Muscle of leg (tissue), 11 donors: ENCODE results near the gene NMRK1. TPM values are rescaled to one million over a fixed set of nuclear protein-coding genes. Genes with fewer than 3 reads are reported as not detected.

ENCODE experiments used
- DNase-seq: peaks from one replicate; pipeline ENCODE4 v3.0.0; 2013
- H3K27ac ChIP-seq: one replicate; pipeline ENCODE4 v1.5.1; 2013; ENCODE audit warnings: mild to moderate bottlenecking, low read length, control low read depth
- H3K27me3 ChIP-seq: one replicate; pipeline ENCODE4 v1.6.1; 2013; ENCODE audit warnings: low read length; ENCODE audit not compliant: control insufficient read depth, insufficient read depth
- H3K36me3 ChIP-seq: one replicate; pipeline ENCODE4 v1.6.1; 2013; ENCODE audit warnings: low read length; ENCODE audit not compliant: control insufficient read depth, insufficient read depth
- H3K4me1 ChIP-seq: one replicate; pipeline ENCODE4 v1.6.1; 2013; ENCODE audit warnings: low read length; ENCODE audit not compliant: control insufficient read depth, insufficient read depth
- H3K4me3 ChIP-seq: one replicate; pipeline ENCODE4 v1.5.1; 2013; ENCODE audit warnings: low read length, control low read depth
- H3K9me3 ChIP-seq: replicated peaks from 2 replicates; pipeline ENCODE4 v1.6.1; 2013; ENCODE audit warnings: low read depth, low read length; ENCODE audit not compliant: control insufficient read depth
- WGBS: methylation state at CpG from one replicate; pipeline ENCODE4 v1.1.5; 2013; ENCODE audit warnings: missing lambda C conversion rate; ENCODE audit not compliant: insufficient coverage; 5-methylcytosine and 5-hydroxymethylcytosine counted together
- polyA plus RNA-seq, 8 donors: library from polyadenylated mRNA; unstranded; fragments of 120-200 nt; gene quantifications; one replicate each; pipeline versions ENCODE4 v1.2.1 to v1.2.3, GENCODE V29; 2013; ENCODE audit warnings: inconsistent platforms in 1 of 8, low replicate concordance in 1 of 8; ENCODE audit not compliant: insufficient read length in 8 of 8, insufficient read depth in 1 of 8
- total RNA-seq: library from RNA; stranded (reverse); fragments of 120-200 nt; gene quantifications from one replicate; pipeline ENCODE4 v1.2.4, GENCODE V29; 2013

The NMRK1 gene
- total and polyA plus RNA-seq, 9 donors, result 8.8 to 17.0 (median 11.7) TPM

- no peak overlapping the region for H3K4me3 ChIP-seq
- no peak overlapping the region for H3K27ac ChIP-seq
- peak; percentile 36 for DNase-seq
- H3K9me3 ChIP-seq, result no peaks in the 10 kb centered on the region
- no peaks in the 10 kb centered on the region for H3K27me3 ChIP-seq
- H3K36me3 ChIP-seq, result no peaks in the 10 kb centered on the region
- WGBS, result no CpG with 5 or more reads among the region's 3 CpGs
- H3K4me1 ChIP-seq, result no peaks in the 10 kb centered on the region
Measured at GRCh38 chr9:75039009-75039408, 48.9 kb downstream of the NMRK1 start.

DNA sequence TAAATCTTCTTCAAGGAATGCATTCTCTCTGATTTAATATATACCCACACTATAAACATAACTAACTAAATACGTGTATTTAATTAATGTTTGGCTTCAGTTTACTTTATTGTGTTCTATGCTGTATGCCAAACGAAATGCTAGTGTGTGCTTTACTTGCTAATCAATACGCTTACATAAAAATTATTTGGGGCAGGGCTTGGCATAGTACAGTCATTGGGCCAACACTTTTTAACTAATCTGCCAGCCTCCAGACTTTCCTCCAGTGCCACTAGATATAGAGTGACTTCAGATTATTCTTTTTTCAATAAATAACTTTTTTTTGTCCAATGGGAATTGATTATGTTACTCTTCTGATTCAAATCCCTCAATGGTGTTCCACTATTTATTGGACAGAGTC lies 51.2 kb downstream of the NMRK1 start:
- no peak for DNase-seq
- H3K27me3 ChIP-seq, result no peaks in the 10 kb centered on the region
- WGBS, result 100% methylated on average over 2 of the region's 3 CpGs
- no peak overlapping the region for H3K4me3 ChIP-seq
- H3K27ac ChIP-seq, result no peak overlapping the region
- H3K9me3 ChIP-seq, result no peaks in the 10 kb centered on the region
- no peaks in the 10 kb centered on the region for H3K4me1 ChIP-seq
- H3K36me3 ChIP-seq, result no peaks in the 10 kb centered on the region

- no peak for DNase-seq
- no CpG with 5 or more reads among the region's 2 CpGs for WGBS
- Histone ChIP-seq H3K27me3 (no peaks in the 10 kb centered on the region), H3K36me3 (no peaks in the 10 kb centered on the region), H3K4me3 (no peak overlapping the region), H3K27ac (no peak overlapping the region), H3K4me1 (no peaks in the 10 kb centered on the region), H3K9me3 (no peaks in the 10 kb centered on the region)
Measured at GRCh38 chr9:75033791-75034473, 54.0 kb downstream of the NMRK1 start.

GRCh38 chr9:75027187-75028107 lies 60.5 kb downstream of the NMRK1 start:
- DNase-seq, result peak; percentile 69
- under 1% methylated on average over 52 of the region's 59 CpGs for WGBS
- Histone ChIP-seq H3K9me3 (no peaks in the 10 kb centered on the region), H3K27ac (peak overlapping the region; percentile 83), H3K27me3 (no peaks in the 10 kb centered on the region), H3K36me3 (no peaks in the 10 kb centered on the region), H3K4me3 (peak overlapping the region; percentile 68), H3K4me1 (peaks cover 3% of the 10 kb centered on the region)

DNA sequence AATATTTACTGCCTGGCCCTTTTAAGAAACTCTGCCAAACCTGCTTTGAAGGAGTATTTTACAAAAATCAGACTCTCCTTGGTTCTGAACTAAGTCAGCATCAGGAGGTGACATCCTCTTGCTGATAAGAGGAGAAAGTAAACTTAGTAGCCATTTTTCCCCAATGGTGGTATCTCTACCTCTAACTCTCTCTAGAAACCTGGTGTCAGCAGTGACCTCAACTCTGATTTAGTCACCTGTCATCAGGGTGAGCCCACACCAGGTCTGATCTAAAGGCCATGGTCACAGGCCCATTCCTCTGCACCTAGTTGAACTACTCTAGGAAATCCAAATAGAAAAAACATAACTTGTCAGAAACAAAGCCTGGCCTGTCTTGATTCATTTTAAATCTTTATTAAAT lies 64.1 kb downstream of the NMRK1 start:
- no peak for DNase-seq
- H3K9me3 ChIP-seq, result no peaks in the 10 kb centered on the region
- H3K27me3 ChIP-seq, result no peaks in the 10 kb centered on the region
- no peak overlapping the region for H3K27ac ChIP-seq
- no peak overlapping the region for H3K4me3 ChIP-seq
- no peaks in the 10 kb centered on the region for H3K36me3 ChIP-seq
- peaks cover 2% of the 10 kb centered on the region for H3K4me1 ChIP-seq

- Histone ChIP-seq H3K9me3 (no peaks in the 10 kb centered on the region), H3K36me3 (no peaks in the 10 kb centered on the region), H3K4me1 (no peaks in the 10 kb centered on the region), H3K27ac (no peak overlapping the region), H3K27me3 (no peaks in the 10 kb centered on the region), H3K4me3 (no peak overlapping the region)
- no peak for DNase-seq
- no CpG with 5 or more reads among the region's 1 CpG for WGBS
Measured at GRCh38 chr9:75019654-75020053, 68.3 kb downstream of the NMRK1 start.

DNA sequence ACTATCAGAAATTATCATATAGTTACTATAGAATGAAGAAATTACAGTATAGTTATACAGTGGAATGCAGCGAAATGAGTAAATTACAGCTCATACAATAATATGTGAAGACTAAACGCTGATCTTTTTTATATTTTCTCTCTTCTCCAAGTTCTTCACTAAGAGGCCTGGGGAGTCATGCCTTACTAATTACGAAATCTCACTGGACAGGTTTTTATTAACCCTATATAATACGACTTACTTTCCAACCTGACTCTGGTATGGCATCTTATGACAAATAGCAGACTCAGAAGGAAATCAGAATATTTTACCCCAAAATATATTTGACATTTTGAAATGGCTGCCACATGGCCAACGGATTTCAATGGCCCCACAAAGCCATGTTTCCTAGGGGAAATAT lies 68.9 kb downstream of the NMRK1 start:
- WGBS, result 100% methylated on average over 1 of the region's 5 CpGs

DNA sequence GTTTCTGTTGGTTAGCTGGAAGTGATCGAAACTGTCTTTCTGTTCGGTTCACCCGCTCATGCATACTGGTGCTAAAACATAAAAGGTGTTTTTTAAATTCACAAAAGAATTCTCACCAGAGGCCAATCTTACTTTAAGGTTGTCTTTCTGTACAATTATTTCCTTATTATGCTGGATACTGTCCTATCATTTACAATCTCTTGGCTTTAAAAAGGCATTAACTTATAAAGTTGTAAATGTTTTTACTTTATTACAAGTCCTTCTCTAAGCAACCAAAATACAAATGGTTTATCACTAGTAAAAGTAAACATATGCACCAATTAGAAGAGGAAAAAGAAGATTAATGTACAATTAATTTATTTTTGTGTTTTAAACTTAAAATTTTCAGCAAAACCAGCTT lies 70.6 kb downstream of the NMRK1 start:
- H3K4me3 ChIP-seq, result no peak overlapping the region
- H3K27ac ChIP-seq, result no peak overlapping the region
- DNase-seq, result no peak
- H3K9me3 ChIP-seq, result no peaks in the 10 kb centered on the region
- WGBS, result no CpG with 5 or more reads among the region's 3 CpGs
- H3K36me3 ChIP-seq, result no peaks in the 10 kb centered on the region
- H3K4me1 ChIP-seq, result no peaks in the 10 kb centered on the region
- H3K27me3 ChIP-seq, result no peaks in the 10 kb centered on the region

More for the DNA sequence above, 68.9 kb downstream of the NMRK1 start:
- no peak for DNase-seq
- Histone ChIP-seq H3K4me3 (no peak overlapping the region), H3K36me3 (no peaks in the 10 kb centered on the region), H3K27ac (no peak overlapping the region), H3K4me1 (no peaks in the 10 kb centered on the region), H3K9me3 (no peaks in the 10 kb centered on the region), H3K27me3 (no peaks in the 10 kb centered on the region)

GRCh38 chr9:75013735-75014134 lies 74.2 kb downstream of the NMRK1 start:
- Histone ChIP-seq H3K36me3 (peaks cover 9% of the 10 kb centered on the region), H3K4me3 (no peak overlapping the region), H3K27ac (no peak overlapping the region), H3K4me1 (no peaks in the 10 kb centered on the region), H3K9me3 (no peaks in the 10 kb centered on the region), H3K27me3 (no peaks in the 10 kb centered on the region)
- no peak for DNase-seq
- no CpG with 5 or more reads among the region's 2 CpGs for WGBS
